Erythroblast (primary cell): ENCODE results near the gene ZCRB1.

Experiments
- GATA1 ChIP-seq: IDR thresholded peaks from 2 replicates; pipeline ENCODE4 v1.6.1; 2011; ENCODE audit warnings: low read depth, mild to moderate bottlenecking, control low read depth, low read length, moderate library complexity
- POLR2A ChIP-seq: IDR thresholded peaks from 2 replicates; pipeline ENCODE4 v1.6.1; 2011; ENCODE audit warnings: mild to moderate bottlenecking, low read length

DNA sequence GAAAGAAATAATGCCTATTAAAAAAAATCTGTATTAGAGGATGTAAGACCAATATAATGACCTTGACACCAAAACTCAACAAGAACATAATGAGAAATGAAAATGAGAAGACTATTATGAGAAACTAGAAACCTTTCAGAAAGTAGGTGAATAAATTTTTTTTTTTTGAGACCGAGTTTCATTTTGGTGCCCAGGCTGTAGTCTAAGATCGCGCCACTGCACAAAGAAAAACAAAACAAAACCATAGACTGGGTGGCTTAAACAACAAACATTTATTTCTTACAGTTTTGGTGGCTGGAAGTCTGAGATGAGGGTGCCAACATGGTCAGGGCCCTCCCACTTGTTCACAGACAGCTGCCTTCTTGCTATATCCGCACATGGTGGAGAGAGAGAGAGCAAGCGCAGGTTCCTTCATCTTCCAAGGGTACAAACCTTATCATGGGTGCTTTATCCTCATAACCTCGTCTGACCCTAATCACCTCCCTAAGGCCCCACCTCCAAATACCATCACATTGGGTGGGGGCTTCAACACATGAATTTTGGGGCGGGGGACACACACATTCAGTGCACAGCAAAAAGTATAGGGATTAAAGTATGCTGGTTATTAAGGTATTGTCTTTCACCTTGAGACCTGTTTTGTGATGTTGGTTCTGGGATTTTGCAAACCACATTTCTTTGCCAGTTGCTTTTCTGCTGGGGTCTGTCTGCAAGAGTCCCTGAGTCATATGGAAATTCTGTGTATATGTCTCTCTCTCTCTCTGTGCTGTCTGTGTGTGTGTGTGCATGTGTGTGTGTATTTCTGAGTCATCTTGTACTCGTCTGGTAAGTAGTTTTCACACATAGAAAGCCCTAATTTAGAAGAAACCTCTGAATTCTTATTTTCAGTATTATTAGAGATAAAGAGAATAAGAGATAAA, 26.2 kb downstream of the ZCRB1 start:
- TF ChIP-seq POLR2A (no peak), GATA1 (no peak)
